OCI-LY7 (cell line): Measurements from ENCODE around the gene KCNE3. TPM values are rescaled to one million over a fixed set of nuclear protein-coding genes. Genes with fewer than 3 reads are reported as not detected.
"Not testable (repeated sequence)": the region's sequence is repeated elsewhere in the genome, so short reads cannot be mapped to it uniquely, and the experiment has no call there.

ENCODE experiments used
- BruUV-seq: library from RNA; stranded (reverse); fragments of 400-500 nt; replicated peaks from 2 replicates; lab custom pipeline; 2021; lab: Mats Ljungman, UMichigan
- CTCF ChIA-PET: fragments of 300-600 bp; sonication (Branson Sonifier 250); formaldehyde crosslinking; loops from one replicate; lab custom pipeline; 2022; ENCODE audit warnings: antibody characterized with exemption; ENCODE audit not compliant: unreplicated experiment; lab: Charles Lee
- POLR2A ChIA-PET: fragments of 300-600 bp; sonication (Branson Sonifier 250); formaldehyde crosslinking; loops from one replicate; lab custom pipeline; 2022; ENCODE audit warnings: antibody characterized with exemption; lab: Charles Lee
- DNase-seq: peaks from one replicate; pipeline ENCODE4 v3.0.0-alpha.2; 2015; ENCODE audit warnings: low spot score
- H2AFZ ChIP-seq: fragments of 200-600 bp; sonication (generic), shearing (Covaris generic); 2 replicates; pipeline ENCODE4 v1.6.1; 2014; ENCODE audit warnings: mild to moderate bottlenecking, antibody characterized with exemption, low read length, moderate library complexity
- H3K27ac ChIP-seq: fragments of 200-600 bp; sonication (generic); 2 replicates; pipeline ENCODE4 v1.5.1; 2014; ENCODE audit warnings: mixed run types, low read depth, mild to moderate bottlenecking, moderate library complexity, low read length, inconsistent platforms; ENCODE audit not compliant: poor library complexity, severe bottlenecking
- H3K36me3 ChIP-seq: fragments of 200-600 bp; sonication (generic); 2 replicates; pipeline ENCODE4 v1.6.1; 2014; ENCODE audit warnings: mild to moderate bottlenecking, antibody characterized with exemption, low read length, moderate library complexity, mixed read lengths; ENCODE audit not compliant: insufficient read depth
- H3K4me1 ChIP-seq: fragments of 200-600 bp; sonication (generic); 2 replicates; pipeline ENCODE4 v1.5.1; 2014; ENCODE audit warnings: mild to moderate bottlenecking, low read length; ENCODE audit not compliant: insufficient read depth, poor library complexity, severe bottlenecking
- H3K4me2 ChIP-seq: fragments of 200-600 bp; sonication (generic); 2 replicates; pipeline ENCODE4 v1.6.1; 2014; ENCODE audit warnings: mild to moderate bottlenecking, low read length
- H3K4me3 ChIP-seq: fragments of 200-600 bp; sonication (generic); 2 replicates; pipeline ENCODE4 v1.5.1; 2014; ENCODE audit warnings: mild to moderate bottlenecking, low read depth, low read length; ENCODE audit not compliant: poor library complexity, severe bottlenecking
- H3K79me2 ChIP-seq: fragments of 200-600 bp; sonication (generic); 2 replicates; pipeline ENCODE4 v1.6.1; 2016; ENCODE audit warnings: low read depth, mild to moderate bottlenecking, low read length, moderate library complexity, mixed read lengths; ENCODE audit not compliant: insufficient read depth
- H3K9me2 ChIP-seq: fragments of 200-600 bp; sonication (generic); 2 replicates; pipeline ENCODE4 v1.6.1; 2016; ENCODE audit warnings: mild to moderate bottlenecking, low read length, mixed read lengths; ENCODE audit not compliant: insufficient read depth
- H3K9me3 ChIP-seq: fragments of 200-600 bp; sonication (generic); 2 replicates; pipeline ENCODE4 v1.6.1; 2014; ENCODE audit warnings: mild to moderate bottlenecking, mixed run types, low read length, mixed read lengths
- H4K20me1 ChIP-seq: fragments of 200-600 bp; sonication (generic); 2 replicates; pipeline ENCODE4 v1.6.1; 2014; ENCODE audit warnings: mild to moderate bottlenecking, antibody characterized with exemption, low read length, moderate library complexity, mixed read lengths; ENCODE audit not compliant: insufficient read depth
- CTCF ChIP-seq: fragments of 200-600 bp; sonication (generic); conservative IDR thresholded peaks from 2 replicates; pipeline ENCODE4 v1.5.1; 2014; ENCODE audit warnings: mild to moderate bottlenecking, antibody characterized with exemption, low read length, moderate library complexity, mixed read lengths
- EZH2phosphoT487 ChIP-seq: fragments of 200-600 bp; sonication (generic); IDR thresholded peaks from 2 replicates; pipeline ENCODE4 v1.6.1; 2018; ENCODE audit warnings: low read depth, borderline replicate concordance, mild to moderate bottlenecking, mixed run types, antibody characterized with exemption, low read length, moderate library complexity, mixed read lengths
- intact Hi-C: fragments of 100-400 bp; cut with micrococcal nuclease; formaldehyde crosslinking; loops from one replicate; pipeline ENCODE4 v1.10.0; 2022; ENCODE audit not compliant: unreplicated experiment
- total RNA-seq, 2 experiments: library from RNA; depleted of rRNA in 1 of 2; stranded (reverse); fragments of >200 nt in 1 of 2; shearing (Covaris generic) in 1 of 2; gene quantifications; 2 replicates each; pipeline ENCODE4 v1.2.3, GENCODE V29; 2014 to 2022

Gene KCNE3
- total RNA-seq, 2 experiments from 2014 or later, result not detected

GRCh38 chr11:74417379-74417804 is 50.0 kb downstream of the KCNE3 start:
- no peak overlapping the region for H3K4me2 ChIP-seq
- H3K9me3 ChIP-seq, result no peaks in the 10 kb centered on the region
- no peaks in the 10 kb centered on the region for H3K36me3 ChIP-seq
- ChIA-PET POLR2A (no interaction called here), CTCF (no interaction called here)
- BruUV-seq, result no TSS peak
- no peaks in the 10 kb centered on the region for H3K9me2 ChIP-seq
- H4K20me1 ChIP-seq, result no peaks in the 10 kb centered on the region
- TF ChIP-seq EZH2phosphoT487 (no peak), CTCF (no peak)
- DNase-seq, result no peak
- H2AFZ ChIP-seq, result no peak overlapping the region
- no peaks in the 10 kb centered on the region for H3K79me2 ChIP-seq
- H3K4me1 ChIP-seq, result no peaks in the 10 kb centered on the region
- H3K4me3 ChIP-seq, result no peak overlapping the region
- intact Hi-C loops, result no loop called here
- no peak overlapping the region for H3K27ac ChIP-seq

DNA sequence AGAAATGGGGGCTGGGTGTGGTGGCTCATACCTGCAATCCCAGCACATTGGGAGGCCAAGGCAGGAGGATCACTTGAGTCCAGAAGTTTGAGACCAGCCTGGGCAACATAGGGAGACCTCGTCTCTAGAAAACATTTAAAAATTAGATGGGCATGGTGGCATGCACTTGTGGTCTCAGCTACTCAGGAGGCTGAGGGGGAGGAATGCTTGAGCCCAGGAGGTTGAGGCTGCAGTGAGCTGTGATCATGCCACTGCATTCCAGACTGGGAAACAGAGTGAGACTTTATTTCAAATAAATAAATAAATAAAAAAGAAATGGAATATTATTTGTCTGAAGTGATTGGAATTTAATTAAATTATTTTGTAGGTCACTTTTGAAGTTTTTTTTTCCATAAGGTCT is 50.4 kb downstream of the KCNE3 start:
- H4K20me1 ChIP-seq, BruUV-seq, H3K4me3 ChIP-seq, H3K36me3 ChIP-seq, H3K9me3 ChIP-seq, CTCF ChIA-PET, POLR2A ChIA-PET, H3K4me1 ChIP-seq, H3K27ac ChIP-seq, DNase-seq, H3K4me2 ChIP-seq, H2AFZ ChIP-seq, intact Hi-C loops, H3K9me2 ChIP-seq, H3K79me2 ChIP-seq: not testable (repeated sequence)

DNA sequence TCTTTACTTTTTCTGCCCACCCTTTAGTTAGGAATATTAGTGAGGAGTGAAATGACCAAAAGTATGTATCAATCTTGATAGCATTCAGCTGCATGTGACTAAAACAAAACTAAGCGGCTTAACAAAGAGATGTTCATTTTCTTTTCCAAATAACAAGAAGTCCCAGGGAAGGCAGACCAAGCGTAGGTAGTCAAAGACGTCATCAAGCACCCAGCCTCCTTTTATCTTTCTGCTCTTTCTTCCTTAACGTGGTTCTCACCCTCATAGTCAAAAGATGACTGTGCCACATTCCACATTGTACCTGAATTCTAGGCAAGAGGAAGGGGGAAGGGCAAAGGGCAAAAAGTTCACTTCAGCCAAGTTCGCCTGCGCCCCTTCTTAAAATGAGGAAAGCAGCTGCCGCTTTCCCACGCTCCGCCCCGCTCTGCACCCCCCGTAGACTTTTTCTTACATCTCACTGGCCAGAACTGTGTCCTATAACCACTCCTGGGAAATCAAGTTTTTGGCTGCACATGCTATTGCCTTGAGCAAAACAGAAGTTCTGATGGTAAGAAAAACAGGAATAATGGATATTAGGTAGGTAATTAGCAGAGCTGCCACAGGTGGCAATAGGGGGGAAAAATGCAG is 54.5 kb downstream of the KCNE3 start:
- ChIA-PET CTCF (no interaction called here), POLR2A (interaction anchor here (0.6 kb wide), 1 partner anchor 82 kb away, joined by 6 read pairs; no protein-coding TSS in a partner anchor)
- no peak overlapping the region for H2AFZ ChIP-seq
- DNase-seq, result no peak
- no peaks in the 10 kb centered on the region for H3K36me3 ChIP-seq
- BruUV-seq, result no TSS peak
- intact Hi-C loops, result no loop called here
- H3K4me1 ChIP-seq, result no peaks in the 10 kb centered on the region
- no peak overlapping the region for H3K4me2 ChIP-seq
- H3K27ac ChIP-seq, result no peak overlapping the region
- no peaks in the 10 kb centered on the region for H3K9me3 ChIP-seq
- no peaks in the 10 kb centered on the region for H3K9me2 ChIP-seq
- TF ChIP-seq EZH2phosphoT487, result no peak
- no peak for TF ChIP-seq CTCF
- no peaks in the 10 kb centered on the region for H3K79me2 ChIP-seq
- no peaks in the 10 kb centered on the region for H4K20me1 ChIP-seq
- H3K4me3 ChIP-seq, result no peak overlapping the region
